NCI-H1105 (cell line): Measurements from ENCODE around the gene MOGAT1.
A peak's percentile ranks its signal among the peaks of the same experiment; 100 is the strongest.
"Not testable (repeated sequence)": the region's sequence is repeated elsewhere in the genome, so short reads cannot be mapped to it uniquely, and the experiment has no call there.

Experiments
- DNase-seq: peaks from one replicate; lab custom pipeline; 2025; lab: John Stamatoyannopoulos, UW

The MOGAT1 gene

DNA sequence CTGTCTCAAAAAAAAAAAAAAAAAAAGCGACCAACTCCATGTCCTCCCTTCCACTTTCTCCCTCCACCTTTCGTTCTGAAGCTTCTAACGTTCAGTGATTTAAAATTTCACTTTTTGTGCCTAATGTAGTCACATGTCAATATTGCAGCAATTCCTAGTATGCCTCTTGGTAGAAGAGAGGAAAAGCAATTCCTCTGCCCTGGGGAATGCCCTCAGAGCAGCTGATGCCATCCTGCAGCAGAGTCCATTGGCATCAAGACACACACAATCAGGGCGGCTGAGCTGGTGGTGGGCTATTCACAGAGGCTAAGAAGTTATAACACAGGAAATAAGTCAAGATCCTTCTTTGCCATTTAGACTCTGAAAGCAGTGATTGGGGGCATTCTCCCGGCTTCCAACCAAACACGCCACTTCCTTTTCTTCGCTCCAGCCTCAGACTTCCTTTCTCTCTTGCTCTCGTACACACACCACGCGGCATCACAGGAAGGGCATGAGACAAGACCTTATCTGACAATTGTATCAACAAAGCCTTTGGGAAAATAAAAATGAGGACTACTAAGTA, 71.9 kb downstream of the MOGAT1 start:
- DNase-seq = no peak

DNA sequence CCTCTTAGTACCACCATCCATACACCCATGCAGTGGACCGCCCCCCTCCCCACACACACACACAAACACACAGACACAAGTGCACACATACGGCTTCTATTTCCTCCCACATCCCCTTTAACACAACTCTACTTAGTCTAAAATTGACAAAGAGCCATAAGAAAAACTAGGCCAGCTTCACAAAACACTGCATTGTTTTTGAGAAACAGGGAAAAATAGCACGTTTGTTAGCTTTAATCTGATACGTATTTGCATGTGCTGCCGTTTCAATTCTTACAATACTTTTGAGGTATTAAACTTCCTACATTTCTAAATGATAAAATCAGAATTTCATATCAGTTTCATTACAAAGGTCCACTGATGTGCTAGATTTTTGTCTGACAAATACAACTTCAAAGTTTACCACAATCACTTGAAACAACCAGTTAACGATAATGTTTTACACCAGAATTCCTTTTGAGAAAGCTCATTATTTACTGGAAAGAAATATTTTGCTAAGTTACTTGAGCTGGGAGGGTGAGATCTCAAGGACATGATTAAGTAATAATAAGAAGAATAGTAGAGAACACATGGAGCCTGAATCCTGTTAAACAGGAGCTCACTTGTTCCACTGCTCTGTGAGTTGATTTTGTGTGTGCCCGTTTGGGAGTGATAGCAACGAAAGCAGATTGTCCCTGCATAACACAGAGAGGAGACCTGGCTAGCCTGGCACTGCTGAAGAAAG, 74.5 kb downstream of the MOGAT1 start:
- no peak for DNase-seq

DNA sequence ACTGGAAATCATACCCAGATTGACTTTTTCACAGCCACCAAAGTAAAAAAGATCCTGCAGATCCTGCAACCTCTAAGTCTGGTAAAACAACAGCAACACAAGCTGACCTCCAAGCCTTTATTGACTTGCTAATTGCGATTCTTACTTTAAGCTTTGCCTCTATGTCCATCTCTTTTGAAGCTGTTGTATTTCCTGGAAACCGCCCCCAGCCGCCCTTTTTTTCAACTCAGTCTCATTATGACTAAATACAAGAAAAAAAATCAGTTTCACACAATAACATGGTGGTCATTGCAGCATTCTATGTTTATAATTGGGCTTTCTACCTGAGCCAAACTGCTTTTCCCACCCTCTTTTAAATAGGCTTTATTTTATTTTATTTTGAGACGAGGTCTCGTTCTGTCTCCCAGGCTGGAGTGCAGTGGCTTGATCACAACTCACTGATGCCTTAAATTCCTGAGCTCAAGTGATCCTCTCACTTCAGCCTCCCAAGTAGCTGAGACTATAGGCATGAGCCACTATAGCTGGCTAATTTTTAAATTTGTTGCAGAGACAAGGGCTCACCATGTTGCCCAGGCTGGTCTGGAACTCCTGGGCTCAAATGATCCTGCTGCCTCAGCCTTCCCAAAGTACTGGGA, 76.2 kb downstream of the MOGAT1 start:
- DNase-seq = no peak

DNA sequence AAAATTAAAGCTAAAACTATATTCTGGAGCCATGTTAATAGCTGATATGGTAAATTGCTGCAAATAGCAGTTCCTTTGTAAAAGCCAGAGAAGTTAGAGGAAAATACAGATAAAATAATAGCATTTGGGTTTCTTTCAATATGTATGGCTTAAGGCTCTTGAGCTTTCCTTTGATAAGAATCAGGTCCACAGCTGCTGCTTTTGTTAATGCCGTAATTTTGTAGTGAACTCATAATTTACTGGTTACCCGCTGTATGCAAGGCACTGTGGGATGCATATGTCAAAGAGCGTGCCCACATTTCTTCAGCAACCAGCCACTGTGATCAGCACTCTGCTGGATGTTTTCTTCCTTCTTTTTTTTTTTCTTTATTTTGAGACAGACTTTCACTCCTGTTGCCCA, 79.1 kb downstream of the MOGAT1 start:
- DNase-seq = no peak

DNA sequence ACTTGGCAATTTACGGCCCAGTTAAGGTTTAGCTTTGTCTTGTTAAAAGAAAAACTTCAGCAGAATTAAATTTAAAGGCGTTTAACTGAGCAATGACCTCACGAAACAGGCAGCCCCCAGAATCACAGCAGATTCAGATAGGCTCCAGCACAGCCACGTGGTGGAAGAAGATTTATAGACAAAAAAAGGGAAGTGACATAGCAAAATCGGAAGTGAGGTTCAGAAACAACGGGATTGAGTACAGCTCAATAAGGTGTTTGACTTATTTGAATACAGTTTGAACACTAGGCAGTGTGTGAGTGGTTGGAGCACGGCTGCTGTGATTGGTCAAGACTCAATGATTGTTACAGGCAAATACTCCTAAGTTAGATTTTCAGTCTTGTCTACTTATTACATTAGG, 79.8 kb downstream of the MOGAT1 start:
- DNase-seq = no peak

DNA sequence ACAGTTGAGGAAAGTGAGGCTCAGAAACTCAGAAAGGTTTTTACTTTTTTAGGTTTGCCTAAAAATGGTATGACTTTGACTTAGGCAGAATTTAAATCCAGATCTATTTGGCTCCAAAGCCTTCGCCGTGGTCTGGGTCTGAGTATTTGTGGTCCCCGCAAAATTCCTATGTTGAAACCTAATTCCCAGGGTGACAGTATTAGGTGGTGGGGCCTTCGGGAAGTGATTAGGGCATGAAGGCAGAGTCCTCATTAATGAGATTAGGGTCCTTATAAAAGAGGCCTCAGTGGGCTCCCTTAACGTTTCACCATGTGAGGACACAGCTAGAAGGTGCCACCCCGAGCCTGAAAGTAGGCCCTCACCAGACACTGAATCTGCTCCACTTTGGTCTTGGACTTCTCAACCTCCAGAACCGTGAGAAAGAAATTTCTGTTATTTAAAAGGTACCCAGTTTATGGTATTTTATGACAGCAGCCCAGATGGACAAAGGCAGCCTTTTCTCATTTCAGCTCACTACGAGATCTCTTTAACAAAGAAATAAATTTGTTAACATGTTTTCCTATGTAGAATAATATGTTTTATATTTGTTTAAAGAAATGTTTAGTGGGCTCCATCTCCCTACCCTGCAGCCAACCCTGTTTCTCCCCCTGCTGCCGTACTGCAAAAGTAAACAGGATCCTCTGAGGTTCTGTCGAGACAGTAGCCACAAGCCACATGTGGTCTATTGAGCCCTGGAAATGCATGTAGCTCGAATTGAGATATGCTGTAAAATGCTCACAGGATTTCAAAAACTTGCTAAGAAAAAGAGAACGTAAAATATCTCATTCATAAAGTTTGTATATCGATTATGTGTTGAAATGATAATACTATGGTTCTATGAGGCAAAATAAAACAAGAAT, 80.6 kb downstream of the MOGAT1 start:
- DNase-seq = no peak

DNA sequence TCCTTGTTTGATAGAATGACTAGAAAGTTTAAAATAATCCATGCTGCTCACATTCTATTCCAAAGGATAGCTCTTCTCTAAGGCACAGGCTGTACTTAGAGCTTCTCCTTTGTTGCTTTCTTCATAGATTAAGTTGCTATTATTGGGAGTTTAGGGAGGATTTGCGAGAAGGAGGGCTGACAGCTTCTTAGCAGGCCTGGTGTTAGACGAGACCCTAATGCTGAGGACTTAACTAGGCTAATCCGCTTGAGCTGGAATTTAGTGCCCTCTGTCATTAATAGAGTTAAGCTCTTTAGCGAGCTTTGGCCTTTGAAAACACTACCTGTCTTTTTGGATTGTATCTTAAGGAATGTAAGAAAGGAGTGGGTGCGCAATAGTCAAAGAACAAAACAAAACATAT, 81.3 kb downstream of the MOGAT1 start:
- DNase-seq = no peak

DNA sequence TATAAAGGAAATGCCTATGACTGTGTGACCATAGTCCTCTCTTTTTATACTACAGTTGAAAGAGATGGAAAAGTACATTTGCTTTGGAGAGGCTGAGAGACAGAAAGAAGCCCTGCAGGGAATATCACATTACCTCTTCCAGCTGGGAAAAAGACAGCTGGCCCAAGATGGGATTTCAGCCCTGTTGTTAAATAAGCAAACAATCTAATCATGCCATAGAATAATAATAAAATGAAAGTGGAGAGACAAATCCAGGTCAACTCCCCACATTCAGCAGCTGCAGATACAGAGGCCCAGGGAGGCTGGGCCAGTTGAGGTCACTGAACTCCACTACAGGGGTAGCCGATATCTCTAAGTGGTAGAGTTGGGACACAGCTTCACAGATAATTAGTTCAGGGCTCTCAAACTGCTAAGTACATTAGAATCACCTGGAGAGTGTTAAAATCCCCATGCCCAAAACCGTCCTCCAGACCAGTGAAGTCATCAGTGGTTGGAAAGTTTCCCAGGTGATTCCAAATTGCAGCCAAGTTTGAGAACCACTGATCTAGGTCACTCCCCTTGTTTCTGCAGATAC, 81.9 kb downstream of the MOGAT1 start:
- DNase-seq = peak; percentile 32

DNA sequence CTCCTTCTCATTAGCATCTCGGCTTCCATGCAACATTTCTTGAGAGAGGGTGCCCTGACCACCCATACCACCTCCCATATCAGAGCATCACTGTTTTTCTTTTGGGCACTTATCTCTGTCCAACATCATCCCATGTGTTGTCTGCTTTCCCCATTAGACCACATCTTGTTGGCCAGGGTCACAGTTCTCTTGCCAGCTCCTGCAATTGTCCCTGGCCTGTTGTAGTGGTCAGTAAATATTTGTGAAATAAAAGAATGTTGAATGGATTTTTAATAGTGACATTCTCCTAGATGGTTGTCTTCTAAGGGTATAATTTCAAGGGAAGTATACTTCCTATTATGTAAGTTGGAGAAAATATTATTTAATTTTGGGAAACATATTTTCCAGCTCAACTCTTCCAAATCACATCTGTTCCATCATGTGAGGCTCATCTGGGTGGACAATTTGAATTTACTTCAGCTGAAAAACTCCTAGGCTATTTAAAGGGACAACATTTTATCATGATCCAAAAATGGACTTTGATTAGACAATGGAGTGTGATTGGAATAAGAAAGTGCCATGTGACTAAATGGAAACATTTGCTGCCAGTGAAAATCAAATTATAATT, 83.0 kb downstream of the MOGAT1 start:
- DNase-seq = no peak

DNA sequence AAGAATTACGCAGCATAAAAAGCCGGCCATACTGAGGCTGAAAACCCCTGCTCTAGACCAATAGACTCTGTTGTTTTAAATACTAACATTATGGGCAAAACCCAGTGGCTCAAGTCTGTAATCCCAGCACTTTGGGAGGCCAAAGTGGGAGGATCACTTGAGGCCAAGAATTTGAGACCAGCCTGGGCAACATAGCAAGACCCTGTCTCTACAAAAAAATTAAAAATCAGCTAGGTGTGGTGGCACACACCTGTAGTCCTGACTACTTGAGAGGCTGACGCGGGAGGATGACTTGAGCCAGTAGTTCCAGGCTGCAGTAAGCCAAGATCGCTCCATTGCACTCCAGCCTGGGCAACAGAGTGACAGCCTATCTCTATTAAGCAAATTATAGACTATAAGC, 84.1 kb downstream of the MOGAT1 start:
- not testable (repeated sequence) for DNase-seq

DNA sequence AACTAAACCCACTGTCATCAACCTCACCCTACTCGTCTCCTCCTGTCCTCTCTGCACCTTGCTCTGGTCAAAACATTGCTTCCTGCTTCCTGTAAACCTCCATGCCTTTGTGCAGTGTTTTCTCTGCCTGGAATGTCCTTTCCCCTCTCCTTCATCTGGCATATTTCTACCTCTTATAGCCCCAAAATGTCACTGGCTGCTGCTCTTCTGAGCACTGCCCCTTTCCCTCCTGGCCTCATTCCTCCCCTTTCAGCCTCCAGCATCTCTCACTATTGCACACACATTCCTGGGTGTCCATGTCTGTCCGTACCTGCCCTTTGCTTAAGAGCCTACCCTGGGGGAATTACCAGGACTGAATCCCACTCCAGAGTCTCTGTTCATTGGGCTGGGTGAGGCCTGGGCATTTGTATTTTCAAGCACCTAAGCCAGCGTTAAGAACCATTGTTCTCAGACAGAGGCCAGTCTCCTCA, 84.9 kb downstream of the MOGAT1 start:
- no peak for DNase-seq

DNA sequence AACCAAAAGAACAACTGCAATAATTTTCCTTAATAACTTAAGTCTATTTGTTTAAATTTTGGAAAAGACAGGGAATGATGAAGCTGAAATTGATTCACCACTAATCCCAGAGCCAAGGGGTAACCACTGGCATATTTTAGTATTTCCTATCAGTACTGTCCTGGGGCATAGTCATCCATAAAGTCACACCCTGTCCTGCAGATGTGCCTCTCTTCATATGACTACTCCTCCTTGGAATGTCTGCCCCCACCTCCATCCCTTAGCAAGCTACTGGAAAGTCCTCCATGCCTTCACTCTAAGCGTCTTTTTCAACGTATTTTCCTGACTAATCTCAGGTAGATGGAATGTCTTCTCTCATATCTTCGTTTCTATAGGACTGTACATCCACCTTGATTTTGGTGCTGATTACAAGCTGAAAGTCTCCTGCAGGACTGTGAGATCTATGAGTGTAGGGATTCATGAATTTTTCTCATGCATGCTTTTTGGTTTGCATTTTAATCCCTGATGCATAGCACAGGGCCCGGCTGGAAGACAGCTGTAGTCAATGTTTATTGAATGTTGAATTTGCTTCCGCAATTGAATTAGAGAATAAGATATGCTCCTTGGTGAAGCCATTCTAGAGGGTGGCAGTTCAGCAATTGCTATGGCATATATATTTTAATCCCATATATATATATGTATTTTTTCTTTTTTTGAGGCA, 85.6 kb downstream of the MOGAT1 start:
- no peak for DNase-seq
